Mesenchymal stem cell (in vitro differentiated cells and primary cell): ENCODE measurements around the gene MSRB3. TPM values are rescaled to one million over a fixed set of nuclear protein-coding genes. Genes with fewer than 3 reads are reported as not detected.

Experiments used
- DNase-seq: peaks from one replicate; pipeline ENCODE4 v3.0.0-alpha.2; 2013
- H2AFZ ChIP-seq: one replicate; pipeline ENCODE4 v1.6.1; 2013; ENCODE audit warnings: low read depth, mild to moderate bottlenecking, control low read depth, inconsistent platforms, low read length, moderate library complexity
- H2AK5ac ChIP-seq: 2 replicates; pipeline ENCODE4 v1.6.1; 2013; ENCODE audit warnings: low read length, moderate library complexity, mild to moderate bottlenecking, inconsistent platforms; ENCODE audit not compliant: severe bottlenecking
- H2BK120ac ChIP-seq: one replicate; pipeline ENCODE4 v1.6.1; 2013; ENCODE audit warnings: low read depth, mild to moderate bottlenecking, inconsistent platforms, low read length, moderate library complexity
- H2BK12ac ChIP-seq, 2 experiments: one replicate each; pipeline ENCODE4 v1.6.1; 2013; ENCODE audit warnings: inconsistent platforms in 2 of 2, low read length in 2 of 2, mild to moderate bottlenecking in 2 of 2, moderate library complexity in 2 of 2, control low read depth in 1 of 2
- H2BK15ac ChIP-seq: one replicate; pipeline ENCODE4 v1.6.1; 2013; ENCODE audit warnings: mild to moderate bottlenecking, low read depth, inconsistent platforms; ENCODE audit not compliant: poor library complexity, severe bottlenecking
- H2BK5ac ChIP-seq: 2 replicates; pipeline ENCODE4 v1.6.1; 2013; ENCODE audit warnings: low read depth, mild to moderate bottlenecking, low read length, control low read depth, inconsistent platforms; ENCODE audit not compliant: poor library complexity, severe bottlenecking
- H3K14ac ChIP-seq, 2 experiments: one replicate each; pipeline ENCODE4 v1.6.1; 2013; ENCODE audit warnings: inconsistent platforms in 2 of 2, low read length in 2 of 2, control low read depth in 1 of 2, mild to moderate bottlenecking in 1 of 2, moderate library complexity in 1 of 2
- H3K18ac ChIP-seq, 2 experiments: one replicate each; pipeline ENCODE4 v1.6.1; 2013; ENCODE audit warnings: inconsistent platforms in 2 of 2, low read length in 2 of 2, control low read depth in 1 of 2, low read depth in 1 of 2, mild to moderate bottlenecking in 1 of 2
- H3K23ac ChIP-seq, 2 experiments: one replicate each; pipeline ENCODE4 v1.6.1; 2013; ENCODE audit warnings: inconsistent platforms in 2 of 2, low read length in 2 of 2, mild to moderate bottlenecking in 2 of 2, moderate library complexity in 2 of 2, control low read depth in 1 of 2
- H3K27ac ChIP-seq: 2 replicates; pipeline ENCODE4 v1.5.1; 2013; ENCODE audit warnings: mild to moderate bottlenecking, moderate library complexity, low read length, control low read depth, inconsistent platforms; ENCODE audit not compliant: poor library complexity, severe bottlenecking
- H3K27me3 ChIP-seq, 2 experiments: 2 replicates each; pipeline versions ENCODE4 v1.6.1 to v1.7.0; 2013; ENCODE audit warnings: low read length in 2 of 2, mild to moderate bottlenecking in 2 of 2, moderate library complexity in 2 of 2, control low read depth in 1 of 2, inconsistent platforms in 1 of 2; ENCODE audit not compliant: control insufficient read depth in 1 of 2, insufficient read depth in 1 of 2
- H3K36me3 ChIP-seq, 2 experiments: 2 replicates each; pipeline versions ENCODE4 v1.6.1 to v1.7.0; 2013; ENCODE audit warnings: low read length in 2 of 2, control low read depth in 1 of 2, inconsistent platforms in 1 of 2, low read depth in 1 of 2, mild to moderate bottlenecking in 1 of 2; ENCODE audit not compliant: insufficient read depth in 2 of 2, control insufficient read depth in 1 of 2
- H3K4ac ChIP-seq, 2 experiments: one replicate each; pipeline ENCODE4 v1.6.1; 2013; ENCODE audit warnings: inconsistent platforms in 2 of 2, low read length in 2 of 2, mild to moderate bottlenecking in 2 of 2, moderate library complexity in 2 of 2, control low read depth in 1 of 2, low read depth in 1 of 2
- H3K4me1 ChIP-seq: 2 replicates; pipeline ENCODE4 v1.6.1; 2013; ENCODE audit warnings: low read depth, low read length, control low read depth; ENCODE audit not compliant: control insufficient read depth, insufficient read depth
- H3K4me2 ChIP-seq: 2 replicates; pipeline ENCODE4 v1.6.1; 2013; ENCODE audit warnings: low read length, mild to moderate bottlenecking, inconsistent platforms; ENCODE audit not compliant: poor library complexity, severe bottlenecking
- H3K4me3 ChIP-seq, 2 experiments: 2 replicates each; pipeline versions ENCODE4 v1.5.1 to v1.7.0; 2013; ENCODE audit warnings: low read length in 2 of 2, mild to moderate bottlenecking in 2 of 2, control low read depth in 1 of 2, low read depth in 1 of 2; ENCODE audit not compliant: insufficient read depth in 1 of 2
- H3K79me1 ChIP-seq: replicated peaks from 2 replicates; pipeline ENCODE4 v1.6.1; 2013; ENCODE audit warnings: mild to moderate bottlenecking, control low read depth, low read length, inconsistent platforms; ENCODE audit not compliant: poor library complexity, severe bottlenecking
- H3K9ac ChIP-seq: 2 replicates; pipeline ENCODE4 v1.7.0; 2013; ENCODE audit warnings: mild to moderate bottlenecking, low read length, moderate library complexity
- H3K9me3 ChIP-seq: 2 replicates; pipeline ENCODE4 v1.7.0; 2013; ENCODE audit warnings: mild to moderate bottlenecking, low read length; ENCODE audit not compliant: control insufficient read depth
- H4K8ac ChIP-seq: one replicate; pipeline ENCODE4 v1.6.1; 2013; ENCODE audit warnings: inconsistent platforms, mild to moderate bottlenecking, low read length, moderate library complexity
- H4K91ac ChIP-seq: one replicate; pipeline ENCODE4 v1.6.1; 2013; ENCODE audit warnings: mild to moderate bottlenecking, low read length, inconsistent platforms
- WGBS: methylation state at CpG from one replicate; pipeline ENCODE4 v1.1.7; 2013; ENCODE audit warnings: mixed read lengths; 5-methylcytosine and 5-hydroxymethylcytosine counted together
- polyA plus RNA-seq, 2 experiments: library from polyadenylated mRNA; stranded (reverse); fragments of 200-250 nt; gene quantifications; one replicate each; pipeline ENCODE4 v1.2.3, GENCODE V29; 2013

MSRB3 gene
- polyA plus RNA-seq (2013, experiment 1 of 2): 44.1 TPM
- 46.1 TPM for polyA plus RNA-seq (2013, experiment 2 of 2)

- peak; percentile 80 for DNase-seq
- peak within 1 kb of the TSS; percentile 99 for H2AFZ ChIP-seq
- no peaks in the 10 kb centered on the region for H3K9me3 ChIP-seq
- H3K27ac ChIP-seq: peak within 1 kb of the TSS; percentile 78
- H2BK120ac ChIP-seq: peak within 1 kb of the TSS; percentile 98
- H3K9ac ChIP-seq: peak within 1 kb of the TSS; percentile 91
- H3K27me3 ChIP-seq: no peaks in the 10 kb centered on the region
- peak within 1 kb of the TSS in 1 of 2 experiments; percentile 98 for H3K14ac ChIP-seq
- peak within 1 kb of the TSS; percentile 78 for H3K4me2 ChIP-seq
- peak within 1 kb of the TSS; percentile 85 to 91 for H2BK12ac ChIP-seq
- peak within 1 kb of the TSS; percentile 74 for H4K91ac ChIP-seq
- peak within 1 kb of the TSS; percentile 64 for H2BK15ac ChIP-seq
- WGBS: under 1% methylated on average over 65 of the region's 85 CpGs
- no peaks in the 10 kb centered on the region for H3K36me3 ChIP-seq
- H3K79me1 ChIP-seq: no peaks in the 10 kb centered on the region
- H3K18ac ChIP-seq: peak within 1 kb of the TSS; percentile 49 to 96
- peak within 1 kb of the TSS; percentile 8 to 92 for H3K23ac ChIP-seq
- peak within 1 kb of the TSS; percentile 74 for H4K8ac ChIP-seq
- H2AK5ac ChIP-seq: peak within 1 kb of the TSS; percentile 44
- H2BK5ac ChIP-seq: peak within 1 kb of the TSS; percentile 66
- peak within 1 kb of the TSS; percentile 90 to 92 for H3K4me3 ChIP-seq
- peaks cover 9% of the 10 kb centered on the region for H3K4me1 ChIP-seq
- H3K4ac ChIP-seq: peak within 1 kb of the TSS; percentile 1 to 56
Observed at GRCh38 chr12:65278576-65279368, at the start of gene MSRB3. MSRB3 (plus strand) TSS chr12:65278683; CDS start chr12:65308580, 29,897 bp downstream.

- H2BK15ac ChIP-seq: no peak overlapping the region
- H4K8ac ChIP-seq: no peak overlapping the region
- no peak overlapping the region for H2AFZ ChIP-seq
- no peak overlapping the region for H2BK5ac ChIP-seq
- H3K9me3 ChIP-seq: peaks cover 7% of the 10 kb centered on the region
- H3K4ac ChIP-seq: no peak overlapping the region
- no peak overlapping the region for H3K9ac ChIP-seq
- DNase-seq: peak; percentile 75
- no peak overlapping the region for H2BK12ac ChIP-seq
- H3K18ac ChIP-seq: no peak overlapping the region
- H3K14ac ChIP-seq: no peak overlapping the region
- H3K4me3 ChIP-seq: no peak overlapping the region
- no peak overlapping the region for H4K91ac ChIP-seq
- peaks cover 0 to 12% of the 10 kb centered on the region in 2 experiments for H3K36me3 ChIP-seq
- H3K27me3 ChIP-seq: no peaks in the 10 kb centered on the region
- no peaks in the 10 kb centered on the region for H3K4me1 ChIP-seq
- H3K79me1 ChIP-seq: peaks cover 19% of the 10 kb centered on the region
- H2BK120ac ChIP-seq: no peak overlapping the region
- no peak overlapping the region for H2AK5ac ChIP-seq
- H3K23ac ChIP-seq: no peak overlapping the region
- H3K27ac ChIP-seq: no peak overlapping the region
- no peak overlapping the region for H3K4me2 ChIP-seq
- 33% methylated on average over 1 of the region's 1 CpG for WGBS
Observed at GRCh38 chr12:65229441-65229840, 49.0 kb upstream of the MSRB3 start.

GRCh38 chr12:65232476-65233077, 45.9 kb upstream of the MSRB3 start:
- peak overlapping the region; percentile 55 for H3K9ac ChIP-seq
- no peak overlapping the region for H2BK5ac ChIP-seq
- H3K18ac ChIP-seq: no peak overlapping the region
- H2AK5ac ChIP-seq: no peak overlapping the region
- H3K27ac ChIP-seq: no peak overlapping the region
- no peak overlapping the region for H2BK12ac ChIP-seq
- no peak overlapping the region for H2BK120ac ChIP-seq
- WGBS: 81% methylated on average over 3 of the region's 3 CpGs
- H3K4me2 ChIP-seq: no peak overlapping the region
- no peak overlapping the region for H4K8ac ChIP-seq
- no peak overlapping the region for H3K14ac ChIP-seq
- no peak overlapping the region for H2AFZ ChIP-seq
- DNase-seq: peak; percentile 35
- H3K79me1 ChIP-seq: peaks cover 13% of the 10 kb centered on the region
- no peak overlapping the region for H3K4ac ChIP-seq
- no peaks in the 10 kb centered on the region for H3K27me3 ChIP-seq
- H3K4me3 ChIP-seq: no peak overlapping the region
- peaks cover 0 to 5% of the 10 kb centered on the region in 2 experiments for H3K36me3 ChIP-seq
- H4K91ac ChIP-seq: no peak overlapping the region
- no peaks in the 10 kb centered on the region for H3K4me1 ChIP-seq
- no peak overlapping the region for H2BK15ac ChIP-seq
- H3K9me3 ChIP-seq: peaks cover 7% of the 10 kb centered on the region
- no peak overlapping the region for H3K23ac ChIP-seq

GRCh38 chr12:65237153-65237552, 41.3 kb upstream of the MSRB3 start:
- Histone ChIP-seq H4K91ac (no peak overlapping the region), H2BK12ac (no peak overlapping the region), H3K4ac (no peak overlapping the region), H2BK120ac (no peak overlapping the region), H3K79me1 (peaks cover 13% of the 10 kb centered on the region), H3K27ac (no peak overlapping the region), H2BK15ac (no peak overlapping the region), H3K18ac (no peak overlapping the region), H3K9ac (no peak overlapping the region), H2AFZ (no peak overlapping the region), H3K4me2 (no peak overlapping the region), H3K23ac (no peak overlapping the region), H3K4me1 (no peaks in the 10 kb centered on the region), H3K9me3 (no peaks in the 10 kb centered on the region), H2AK5ac (no peak overlapping the region), H3K4me3 (no peak overlapping the region), H4K8ac (no peak overlapping the region), H3K27me3 (no peaks in the 10 kb centered on the region), H3K36me3 (peaks cover 0 to 23% of the 10 kb centered on the region in 2 experiments), H2BK5ac (no peak overlapping the region), H3K14ac (no peak overlapping the region)
- no peak for DNase-seq
- WGBS: no CpG with 5 or more reads among the region's 1 CpG
